Fibroblast of the aortic adventitia (primary cell): ENCODE results near the gene TLK2. TPM values are rescaled to one million over a fixed set of nuclear protein-coding genes. Genes with fewer than 3 reads are reported as not detected.
A peak's percentile ranks its signal among the peaks of the same experiment; 100 is the strongest.

ENCODE experiments used
- DNase-seq: peaks from one replicate; pipeline ENCODE4 v3.0.0-alpha.2; 2010; ENCODE audit warnings: low read depth
- H3K4me3 ChIP-seq: 2 replicates; pipeline ENCODE4 v1.5.1; 2011; ENCODE audit warnings: low read depth, mild to moderate bottlenecking, control low read depth, low read length, moderate library complexity
- total RNA-seq: library from RNA; depleted of rRNA; stranded (reverse); fragments of >200 nt; gene quantifications from 2 replicates; pipeline ENCODE4 v1.2.3, GENCODE V29; 2012; ENCODE audit warnings: low replicate concordance
- TF ChIP-seq, protein P1 (sequence below): IDR thresholded peaks from 2 replicates; pipeline ENCODE4 v1.5.1; 2011; ENCODE audit warnings: mild to moderate bottlenecking, low read length, control low read depth, inconsistent platforms; ENCODE audit not compliant: insufficient read depth

TLK2 gene
- total RNA-seq, 1 donor = 39.1 TPM

DNA sequence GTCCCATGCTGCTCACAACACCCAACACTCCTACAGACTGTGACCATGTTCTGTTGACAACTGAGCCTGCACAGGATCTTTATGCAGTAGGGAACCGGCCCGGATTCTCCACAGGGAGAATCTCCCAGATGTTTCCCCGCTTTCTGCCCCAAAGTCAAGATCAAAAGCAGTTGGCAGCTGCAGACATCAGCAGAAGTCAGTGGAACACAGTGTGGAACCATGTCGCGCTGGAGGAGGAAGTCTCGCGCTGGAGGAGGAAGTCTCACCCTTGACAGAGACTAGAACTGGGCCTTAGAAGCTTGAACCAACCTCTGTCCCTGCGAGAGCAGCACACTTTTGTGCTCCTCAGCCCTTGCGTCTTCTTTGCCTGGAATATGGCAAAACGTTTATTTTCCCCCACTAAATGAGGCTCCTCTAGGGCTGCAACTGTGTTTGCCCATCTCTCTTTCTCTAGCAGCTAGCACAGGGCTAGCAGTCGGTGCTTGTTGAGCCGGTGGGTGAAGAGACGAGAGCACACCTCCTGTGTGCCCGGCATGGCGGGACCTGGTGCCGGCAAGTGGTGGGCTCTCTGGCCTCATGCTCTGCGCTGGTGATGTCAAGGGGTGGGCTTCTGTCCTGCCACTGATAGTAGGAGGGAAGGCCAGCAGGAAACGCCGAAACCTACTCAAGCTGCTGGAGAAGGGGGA, 146.7 kb downstream of the TLK2 start:
- DNase-seq = no peak
- no peak overlapping the region for H3K4me3 ChIP-seq
- TF ChIP-seq, protein P1, sequence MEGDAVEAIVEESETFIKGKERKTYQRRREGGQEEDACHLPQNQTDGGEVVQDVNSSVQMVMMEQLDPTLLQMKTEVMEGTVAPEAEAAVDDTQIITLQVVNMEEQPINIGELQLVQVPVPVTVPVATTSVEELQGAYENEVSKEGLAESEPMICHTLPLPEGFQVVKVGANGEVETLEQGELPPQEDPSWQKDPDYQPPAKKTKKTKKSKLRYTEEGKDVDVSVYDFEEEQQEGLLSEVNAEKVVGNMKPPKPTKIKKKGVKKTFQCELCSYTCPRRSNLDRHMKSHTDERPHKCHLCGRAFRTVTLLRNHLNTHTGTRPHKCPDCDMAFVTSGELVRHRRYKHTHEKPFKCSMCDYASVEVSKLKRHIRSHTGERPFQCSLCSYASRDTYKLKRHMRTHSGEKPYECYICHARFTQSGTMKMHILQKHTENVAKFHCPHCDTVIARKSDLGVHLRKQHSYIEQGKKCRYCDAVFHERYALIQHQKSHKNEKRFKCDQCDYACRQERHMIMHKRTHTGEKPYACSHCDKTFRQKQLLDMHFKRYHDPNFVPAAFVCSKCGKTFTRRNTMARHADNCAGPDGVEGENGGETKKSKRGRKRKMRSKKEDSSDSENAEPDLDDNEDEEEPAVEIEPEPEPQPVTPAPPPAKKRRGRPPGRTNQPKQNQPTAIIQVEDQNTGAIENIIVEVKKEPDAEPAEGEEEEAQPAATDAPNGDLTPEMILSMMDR = no peak

DNA sequence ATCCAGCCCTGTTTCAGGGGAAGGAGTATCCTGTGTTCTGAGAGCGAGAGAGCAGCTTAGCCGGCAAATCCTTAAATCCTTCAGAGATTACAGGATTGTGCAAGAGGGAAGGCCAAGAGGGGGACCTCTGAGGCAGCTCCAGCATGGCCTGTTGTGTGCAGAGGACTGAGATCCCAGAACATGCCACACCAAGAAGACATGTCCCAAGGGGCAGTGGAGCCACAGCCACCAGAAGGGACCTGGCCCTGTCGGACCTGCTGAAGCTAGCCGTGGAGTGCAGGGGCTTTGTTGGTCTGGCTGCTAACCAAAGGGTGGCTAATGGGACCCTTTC, 147.2 kb downstream of the TLK2 start:
- H3K4me3 ChIP-seq = no peak overlapping the region
- TF ChIP-seq, protein P1 = no peak
- DNase-seq = no peak

DNA sequence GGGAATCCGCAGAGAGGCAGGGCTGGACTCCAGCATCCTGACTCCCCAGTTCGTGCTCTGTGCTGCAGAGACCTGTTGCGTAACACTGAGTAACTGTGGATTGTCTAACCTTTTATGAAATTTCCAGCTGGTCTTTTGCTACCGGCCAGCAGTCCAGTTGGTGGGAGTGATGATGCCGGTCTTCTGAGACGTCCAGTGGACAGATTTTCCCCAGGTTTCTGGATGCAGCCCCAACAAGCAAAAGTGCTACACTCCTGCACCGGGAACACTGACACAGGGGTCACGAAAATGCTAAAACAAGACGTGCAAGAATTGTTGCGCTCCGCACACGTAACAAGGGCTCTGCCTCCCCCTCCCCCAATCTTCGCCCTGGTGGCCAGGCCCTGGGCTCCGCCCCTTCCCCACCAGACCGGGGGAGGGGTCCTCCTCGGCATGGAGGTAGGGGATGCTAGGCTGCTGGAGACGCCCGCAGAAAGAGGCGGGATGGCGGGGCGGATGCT, 148.1 kb downstream of the TLK2 start:
- DNase-seq = peak; percentile 93
- H3K4me3 ChIP-seq = peak overlapping the region; percentile 84

DNA sequence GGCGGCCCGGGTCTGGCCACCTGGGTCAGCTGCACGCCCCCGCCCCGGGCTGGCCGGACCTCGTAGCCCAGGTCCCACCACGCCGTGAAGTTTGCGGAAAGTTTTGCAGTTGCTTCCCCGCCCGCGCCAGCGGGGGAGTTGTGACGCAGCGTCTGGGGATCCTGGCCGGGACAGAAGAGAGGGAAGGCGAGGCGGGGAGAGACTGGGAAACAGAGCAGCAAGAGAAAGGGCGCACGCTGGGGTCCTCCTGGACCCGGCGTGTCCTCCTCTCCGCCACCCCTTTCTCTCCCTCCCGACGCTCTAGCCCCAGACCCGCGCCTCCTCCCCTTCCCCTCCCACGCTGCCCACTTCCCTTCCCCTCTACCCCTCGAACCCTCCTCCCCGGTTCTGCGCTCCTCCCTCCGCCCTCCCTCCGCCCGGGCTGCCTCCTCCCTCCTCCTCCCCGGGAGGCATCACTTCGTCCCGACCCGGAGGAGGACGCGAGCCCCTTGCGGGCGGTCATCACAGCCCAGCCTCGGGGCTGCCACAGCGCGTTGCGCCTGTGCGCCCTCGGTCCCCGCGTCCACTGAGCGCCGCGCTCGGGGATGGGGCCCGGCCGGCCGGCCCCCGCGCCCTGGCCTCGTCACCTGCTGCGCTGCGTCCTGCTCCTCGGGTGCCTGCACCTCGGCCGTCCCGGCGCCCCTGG, 148.7 kb downstream of the TLK2 start, which contains the start of gene MRC2:
Gene MRC2, plus strand, starts transcription at position 452 of the 685 bp plus-strand sequence. Its CDS starts 133 bp downstream, at position 585.
- peak; percentile 76 for DNase-seq
- H3K4me3 ChIP-seq = peak within 1 kb of the TSS; percentile 84
- TF ChIP-seq, protein P1 = peak; percentile 6

More for the DNA sequence above, 148.1 kb downstream of the TLK2 start:
- TF ChIP-seq, protein P1 = no peak

DNA sequence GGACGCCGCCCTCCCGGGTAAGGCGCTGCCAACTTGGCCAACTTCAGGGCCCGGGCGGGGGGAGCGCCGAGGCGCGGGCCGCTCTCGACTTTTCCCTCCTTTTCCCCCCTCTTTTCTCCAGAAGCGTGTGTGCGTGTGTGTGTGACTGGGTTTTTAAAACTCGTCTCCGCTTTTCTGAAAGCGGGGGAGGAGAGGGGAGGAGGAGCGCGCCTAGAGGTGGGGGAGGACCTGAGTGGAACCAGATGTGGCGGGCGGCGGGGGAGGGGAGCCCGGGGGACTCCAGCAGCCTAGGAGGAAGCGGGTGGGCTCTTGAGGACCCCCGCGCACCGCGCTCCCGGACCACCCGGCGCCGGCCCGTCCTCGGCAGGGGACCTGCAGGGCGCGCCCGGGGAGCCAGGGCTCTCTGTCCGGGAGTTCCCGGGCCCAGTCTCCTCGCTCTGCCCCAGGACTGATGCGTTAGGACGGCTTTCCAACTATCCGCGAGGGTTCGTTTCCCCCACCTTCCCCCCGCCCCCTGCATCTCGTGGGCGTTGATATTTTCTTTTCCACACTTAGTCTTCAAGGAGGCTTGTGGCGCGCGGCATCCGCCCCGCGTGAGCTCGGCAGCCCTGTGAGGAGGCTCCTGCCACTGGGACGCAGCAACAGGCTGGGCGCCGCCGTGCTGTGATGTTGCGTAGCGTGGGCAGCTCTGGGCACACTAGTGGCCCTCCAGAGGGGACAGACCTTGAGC, 149.4 kb downstream of the TLK2 start:
- DNase-seq = peak; percentile 82
- TF ChIP-seq, protein P1 = no peak
- H3K4me3 ChIP-seq = peak overlapping the region; percentile 84

DNA sequence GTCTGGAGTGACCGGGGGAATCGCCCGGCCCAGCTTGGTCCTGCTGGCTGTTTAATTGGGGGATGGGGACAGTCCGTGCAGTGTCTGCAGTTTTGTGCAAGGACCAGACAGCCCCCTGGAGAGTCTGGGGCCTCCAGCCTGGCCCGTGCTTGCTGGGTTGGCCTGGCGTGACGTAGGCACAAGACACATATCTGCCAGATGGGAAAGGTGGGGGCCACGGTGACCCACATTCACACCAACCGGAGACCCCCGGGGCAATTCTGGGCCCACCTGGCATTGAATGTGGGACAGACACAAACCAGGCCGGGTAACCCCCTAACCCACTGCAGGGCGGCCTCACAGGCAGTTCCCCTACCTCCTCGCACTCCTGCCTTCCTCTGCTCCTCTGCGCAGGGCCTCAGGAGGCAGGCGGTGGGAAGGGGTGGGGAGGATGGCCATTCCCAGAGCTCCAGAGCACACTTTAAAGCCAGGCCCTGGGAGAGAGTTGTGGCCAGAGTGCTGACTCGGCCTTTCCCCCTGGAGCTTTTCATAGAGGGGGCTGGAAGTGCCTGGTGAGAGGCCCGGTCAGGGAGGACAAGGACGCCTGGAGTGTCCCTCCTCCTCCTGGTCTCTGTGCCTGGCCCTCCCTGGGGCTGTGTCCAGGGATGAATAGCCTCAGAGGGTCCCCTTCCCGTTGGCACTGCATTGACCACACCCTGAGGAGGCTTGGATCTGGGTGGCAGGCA, 150.4 kb downstream of the TLK2 start:
- TF ChIP-seq, protein P1 = no peak
- DNase-seq = peak; percentile 67
- peak overlapping the region; percentile 84 for H3K4me3 ChIP-seq
